ENCODE measurements around the gene KIF1A.
"Not testable (repeated sequence)": the region's sequence is repeated elsewhere in the genome, so short reads cannot be mapped to it uniquely, and the experiment has no call there.

DNA sequence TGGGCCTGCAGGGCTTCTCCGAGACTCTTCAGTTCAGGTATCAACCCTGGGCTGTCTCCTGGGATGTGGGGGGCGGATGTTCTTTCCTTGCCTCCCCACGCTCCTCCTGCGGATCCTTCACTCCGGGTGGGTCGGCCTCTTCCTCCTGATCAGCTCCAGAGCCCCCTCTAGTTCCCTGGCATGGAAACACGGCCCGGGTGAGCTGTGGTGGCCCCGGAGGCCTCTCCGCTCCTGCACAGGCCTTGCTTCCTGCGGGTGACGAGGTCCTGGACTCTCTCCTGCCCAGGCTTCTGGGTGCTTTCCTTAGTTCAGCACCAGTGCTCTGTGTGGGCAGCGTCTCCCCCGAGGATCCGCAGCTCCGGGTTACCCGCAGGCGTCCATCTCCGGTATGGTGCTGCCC lies 124.4 kb downstream of the KIF1A start:
- TF ChIP-seq, protein P1, sequence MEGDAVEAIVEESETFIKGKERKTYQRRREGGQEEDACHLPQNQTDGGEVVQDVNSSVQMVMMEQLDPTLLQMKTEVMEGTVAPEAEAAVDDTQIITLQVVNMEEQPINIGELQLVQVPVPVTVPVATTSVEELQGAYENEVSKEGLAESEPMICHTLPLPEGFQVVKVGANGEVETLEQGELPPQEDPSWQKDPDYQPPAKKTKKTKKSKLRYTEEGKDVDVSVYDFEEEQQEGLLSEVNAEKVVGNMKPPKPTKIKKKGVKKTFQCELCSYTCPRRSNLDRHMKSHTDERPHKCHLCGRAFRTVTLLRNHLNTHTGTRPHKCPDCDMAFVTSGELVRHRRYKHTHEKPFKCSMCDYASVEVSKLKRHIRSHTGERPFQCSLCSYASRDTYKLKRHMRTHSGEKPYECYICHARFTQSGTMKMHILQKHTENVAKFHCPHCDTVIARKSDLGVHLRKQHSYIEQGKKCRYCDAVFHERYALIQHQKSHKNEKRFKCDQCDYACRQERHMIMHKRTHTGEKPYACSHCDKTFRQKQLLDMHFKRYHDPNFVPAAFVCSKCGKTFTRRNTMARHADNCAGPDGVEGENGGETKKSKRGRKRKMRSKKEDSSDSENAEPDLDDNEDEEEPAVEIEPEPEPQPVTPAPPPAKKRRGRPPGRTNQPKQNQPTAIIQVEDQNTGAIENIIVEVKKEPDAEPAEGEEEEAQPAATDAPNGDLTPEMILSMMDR (IDR thresholded peaks at IDR 0.05), result not testable (repeated sequence)
- TF ChIP-seq POLR2A (IDR thresholded peaks at IDR 0.05), result not testable (repeated sequence)
